ENCODE data around the gene OSER1.

Gene OSER1

GRCh38 chr20:44224637-44225036, 14.1 kb upstream of the OSER1 start:
- no peak for DNase-seq

- no peak for DNase-seq
These were observed 13.2 kb upstream of the OSER1 start for GRCh38 chr20:44223721-44224120.

DNA sequence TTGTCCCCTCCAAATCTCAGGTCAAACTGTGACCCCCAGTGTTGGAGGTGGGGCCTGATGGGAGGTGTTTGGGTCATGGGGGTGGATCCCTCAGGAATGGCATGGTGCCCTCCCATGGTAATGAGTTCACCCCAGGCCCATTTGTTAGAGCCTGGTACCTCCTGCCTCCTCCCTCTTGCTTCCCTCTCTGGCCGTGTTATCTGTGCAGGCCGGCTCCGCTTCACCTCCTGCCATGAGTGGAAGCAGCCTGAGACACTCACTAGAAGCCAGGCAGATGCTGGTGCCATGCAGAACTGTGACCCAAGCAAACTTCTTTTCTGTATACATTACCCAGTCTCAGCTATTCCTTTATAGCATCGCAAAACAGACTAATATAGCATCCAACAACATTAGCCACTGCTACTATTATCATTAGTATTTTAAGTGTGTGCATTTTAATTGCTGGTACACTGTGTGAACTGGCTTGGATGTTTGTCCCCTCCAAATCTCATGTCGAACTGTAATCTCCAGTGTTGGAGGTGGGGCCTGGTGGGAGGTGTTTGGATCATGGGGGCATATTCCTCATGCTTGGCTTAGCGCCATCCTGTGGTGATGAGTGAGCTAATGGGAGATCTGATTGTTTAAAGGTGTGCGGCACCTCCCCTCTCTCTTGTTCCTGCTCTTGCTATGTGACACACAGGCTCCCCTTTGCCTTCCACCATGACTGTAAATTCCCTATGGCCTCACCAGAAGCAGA, 12.2 kb upstream of the OSER1 start:
- no peak for DNase-seq

DNA sequence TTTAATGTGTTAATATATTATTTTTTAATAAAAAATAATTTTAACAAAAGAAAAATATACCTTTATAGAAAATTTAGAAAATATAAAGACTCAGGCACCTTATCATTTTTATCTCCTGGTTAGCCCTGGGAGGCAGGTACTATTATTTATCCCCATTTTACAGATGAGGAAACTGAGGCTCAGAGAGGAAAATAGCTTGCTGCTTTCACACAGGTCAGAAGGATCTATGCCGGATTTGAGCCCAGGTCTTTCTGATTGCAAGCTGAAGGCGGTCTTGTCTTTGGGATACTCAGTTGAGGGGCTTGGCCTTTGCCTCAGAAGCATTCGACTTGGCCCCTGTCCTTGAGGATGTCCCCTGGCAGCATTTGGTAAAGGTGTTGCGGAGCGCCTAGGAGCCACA, 11.5 kb upstream of the OSER1 start:
- DNase-seq: no peak

DNA sequence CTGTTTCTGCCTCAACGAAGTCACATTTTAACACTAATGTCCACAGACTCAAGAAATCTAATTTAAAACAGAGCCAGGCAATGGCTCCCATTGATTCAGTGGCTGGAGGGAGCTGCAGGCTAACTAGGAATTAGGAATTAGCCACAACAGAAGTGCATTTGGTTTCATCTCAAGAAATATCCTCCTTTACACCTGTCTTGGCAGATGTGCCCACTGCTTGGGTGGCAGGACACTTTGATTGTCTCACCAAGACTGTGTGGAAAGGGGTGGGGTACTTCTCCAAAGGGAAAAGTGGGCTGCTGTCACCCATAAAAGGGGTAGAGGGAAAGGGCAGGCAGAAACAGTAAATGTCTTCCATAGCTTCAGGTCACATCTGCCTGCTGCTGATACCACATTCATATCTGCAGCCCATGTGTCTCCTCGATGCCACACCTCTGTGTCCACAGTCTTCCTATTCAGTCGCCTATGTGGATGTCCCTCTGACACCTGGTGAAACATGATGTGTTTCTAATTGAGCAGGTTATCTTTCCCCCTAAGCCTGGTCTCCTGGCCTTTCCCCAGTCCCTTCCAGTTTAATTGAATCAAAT, 10.9 kb upstream of the OSER1 start:
- no peak for DNase-seq

- DNase-seq: no peak
These were observed 9.2 kb upstream of the OSER1 start for GRCh38 chr20:44219791-44220190.

DNA sequence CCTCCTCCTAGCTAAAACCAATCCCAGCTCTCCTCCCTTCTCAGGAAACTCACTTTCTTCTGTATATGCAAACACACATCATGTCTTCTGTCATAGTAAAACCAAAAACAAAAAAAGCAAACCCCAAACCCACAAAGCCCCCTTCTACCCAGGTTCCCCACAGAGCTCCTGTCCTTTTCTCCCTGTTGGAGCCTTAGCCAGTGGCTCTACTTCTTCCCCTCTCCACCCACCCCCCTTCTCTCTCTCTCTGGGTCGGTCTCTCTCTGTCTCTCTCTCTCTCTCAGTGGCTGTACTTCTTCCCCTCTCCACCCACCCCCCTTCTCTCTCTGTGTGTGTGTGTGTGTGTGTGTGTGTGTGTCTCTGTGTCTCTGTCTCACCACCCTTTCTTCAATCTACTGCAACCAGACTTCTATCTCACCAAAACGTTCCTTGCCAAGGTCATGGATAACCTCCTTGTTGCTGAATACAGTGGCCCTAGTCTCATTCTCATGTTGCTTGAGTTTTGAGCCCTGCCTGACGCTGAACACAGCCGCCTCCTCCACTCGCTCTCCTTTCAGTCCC, 8.7 kb upstream of the OSER1 start:
- no peak for DNase-seq

DNA sequence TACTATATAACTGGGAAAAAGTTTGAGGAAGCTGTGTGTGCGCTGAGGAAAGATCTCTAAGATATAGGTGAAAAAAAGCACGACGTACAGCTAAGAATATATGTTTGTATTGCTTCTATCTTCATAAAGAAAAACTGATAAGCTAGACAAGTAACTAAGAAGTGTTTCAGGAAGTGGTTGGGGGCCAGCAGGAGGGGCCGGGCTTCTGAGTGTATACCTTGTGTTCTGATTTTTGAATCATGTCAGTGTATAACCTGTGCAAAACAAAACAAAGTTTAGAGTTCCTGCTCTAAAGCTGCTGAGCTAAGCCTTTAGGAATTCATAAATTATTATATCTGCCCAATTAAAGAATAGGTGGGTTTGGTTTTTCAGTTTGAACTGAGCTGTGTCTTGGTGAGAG, 7.9 kb upstream of the OSER1 start:
- no peak for DNase-seq

- DNase-seq: peak; percentile 81 to 89 (median 85)
These were observed 6.9 kb upstream of the OSER1 start for GRCh38 chr20:44217342-44218092.

- peak; percentile 68 to 81 (median 76) for DNase-seq
These were observed 4.6 kb upstream of the OSER1 start for GRCh38 chr20:44215125-44215524.

GRCh38 chr20:44212792-44213191, 2.2 kb upstream of the OSER1 start:
- DNase-seq: no peak

- DNase-seq: peak; percentile 14 to 37 (median 35)
These were observed 837 bp upstream of the OSER1 start for GRCh38 chr20:44211177-44212039.

DNA sequence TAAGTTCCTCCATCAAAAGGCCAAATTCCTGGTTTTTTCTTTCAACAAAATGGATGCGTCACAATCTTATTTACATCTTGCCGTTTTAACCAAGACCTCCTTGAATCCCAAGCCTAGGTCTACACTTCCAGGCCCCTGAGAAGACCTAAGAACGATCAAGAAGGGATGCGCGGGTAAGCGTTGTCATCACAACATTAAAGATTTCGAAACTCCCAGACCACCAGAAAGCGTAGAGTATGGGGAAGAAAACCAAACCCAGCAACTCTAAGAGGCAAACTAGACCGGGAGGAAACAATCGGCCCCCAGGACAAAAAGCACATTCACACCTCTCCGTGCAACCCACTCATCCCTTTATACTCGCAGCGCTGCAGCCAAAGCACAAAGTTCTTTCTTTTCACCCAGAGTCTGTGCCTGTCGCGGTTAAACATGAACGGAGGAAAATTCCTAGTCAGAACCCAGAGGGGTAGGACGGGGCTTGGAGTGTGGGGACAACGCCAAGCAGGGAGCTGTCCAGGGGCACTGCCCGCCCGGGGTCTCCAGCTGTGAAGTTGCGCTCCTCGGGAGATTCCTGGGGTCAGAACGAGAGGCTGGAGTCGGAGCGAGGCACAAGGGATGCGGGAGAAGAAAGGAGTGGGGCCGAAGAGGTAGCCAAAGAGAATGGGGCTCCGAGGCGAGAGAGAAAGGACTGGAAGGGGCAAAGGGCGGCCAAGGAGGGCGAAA, 725 bp downstream of the OSER1 start:
- DNase-seq: peak in 3 of 4 experiments; percentile 19 to 49 (median 47)

GRCh38 chr20:44208770-44209169, 1.8 kb downstream of the OSER1 start:
- peak in 3 of 4 experiments; percentile 6 to 43 (median 22) for DNase-seq

GRCh38 chr20:44208165-44208564, 2.4 kb downstream of the OSER1 start:
- no peak for DNase-seq

- peak in 2 of 4 experiments; percentile 37 to 42 for DNase-seq
These were observed 3.3 kb downstream of the OSER1 start for GRCh38 chr20:44207126-44207723.

GRCh38 chr20:44206132-44206531, 4.4 kb downstream of the OSER1 start:
- DNase-seq: no peak

DNA sequence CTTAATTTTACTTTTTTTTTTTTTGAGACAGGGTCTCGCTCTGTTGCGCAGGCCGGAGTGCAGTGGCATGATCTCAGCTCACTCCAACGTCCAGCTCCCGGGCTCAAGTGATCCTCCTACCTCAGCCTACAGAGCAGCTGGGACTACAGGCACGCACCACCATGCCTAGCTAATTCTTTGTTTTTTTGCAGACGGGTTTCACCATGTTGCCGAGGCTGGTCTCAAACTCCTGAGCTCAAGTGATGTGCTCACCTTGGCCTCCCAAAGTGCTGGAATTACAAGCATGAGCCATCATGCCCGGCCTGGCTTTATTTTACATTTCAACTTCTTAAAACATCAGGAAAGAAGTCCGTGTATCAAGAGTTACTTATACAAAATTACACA, 5.7 kb downstream of the OSER1 start:
- DNase-seq: no peak

DNA sequence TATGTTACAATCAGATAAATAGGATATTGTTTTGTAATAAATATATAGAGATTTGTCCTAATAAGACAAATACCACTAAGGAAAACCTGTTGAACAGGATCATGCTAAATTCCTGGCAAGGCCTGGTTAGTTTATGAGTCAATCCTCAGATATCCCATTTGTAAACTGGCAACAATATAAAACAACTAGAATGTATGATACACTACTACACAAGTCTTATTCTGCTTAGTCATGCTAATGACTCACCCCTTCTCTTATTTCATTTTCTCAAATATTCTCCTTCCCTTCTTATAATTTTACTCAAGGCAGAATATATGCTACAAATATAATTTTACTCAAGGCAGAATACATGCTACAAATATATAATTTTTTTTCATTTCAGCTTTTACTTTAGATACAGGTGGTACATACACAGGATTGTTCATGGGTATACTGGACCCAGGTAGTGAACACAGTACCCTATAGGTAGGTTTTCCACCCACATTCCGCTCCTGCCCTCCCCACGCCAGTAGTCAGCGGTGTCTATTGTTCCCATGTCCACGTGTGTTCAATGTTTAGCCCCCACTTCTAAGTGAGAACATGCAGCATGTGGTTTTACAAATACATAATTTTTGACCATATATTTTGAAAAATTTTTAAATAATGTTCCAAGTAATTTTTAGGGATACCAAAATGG, 6.3 kb downstream of the OSER1 start:
- DNase-seq: peak in 2 of 4 experiments; percentile 33 to 43

- DNase-seq: no peak
These were observed 7.4 kb downstream of the OSER1 start for GRCh38 chr20:44203161-44203560.

- no peak for DNase-seq
These were observed 9.6 kb downstream of the OSER1 start for GRCh38 chr20:44200983-44201382.

Data from suppressor macrophage (primary cell).